HCT116 (cell line): ENCODE results near the gene FAT1.

Experiments
- EGR1 ChIP-seq: IDR thresholded peaks from 2 replicates; pipeline ENCODE4 v1.6.1; 2012; ENCODE audit warnings: low read depth
- EZH2 ChIP-seq: fragments of 200-600 bp; sonication (generic); IDR thresholded peaks from 2 replicates; pipeline ENCODE4 v1.6.1; 2017; ENCODE audit warnings: antibody characterized with exemption, mixed run types
- POLR2AphosphoS5 ChIP-seq: IDR thresholded peaks from 2 replicates; pipeline ENCODE4 v1.6.1; 2011; ENCODE audit warnings: mild to moderate bottlenecking, low read depth, low read length, moderate library complexity
- SRF ChIP-seq: IDR thresholded peaks from 2 replicates; pipeline ENCODE4 v1.6.1; 2012; ENCODE audit warnings: low read depth
- TCF7L2 ChIP-seq: IDR thresholded peaks from 2 replicates; pipeline ENCODE4 v1.7.0; 2011; ENCODE audit warnings: borderline replicate concordance, inconsistent platforms; ENCODE audit not compliant: insufficient read depth, insufficient read length; ENCODE audit errors: extremely low read depth
- TF ChIP-seq, protein P1 (sequence below), 3 experiments: fragments of 200-600 bp in 1 of 3; sonication (generic) in 1 of 3; IDR thresholded peaks in 2 of 3; conservative IDR thresholded peaks in 1 of 3; 2 replicates each; pipeline ENCODE4 v1.5.1; 2012 to 2017; ENCODE audit warnings: low read depth in 2 of 3, low read length in 2 of 3, antibody characterized with exemption in 1 of 3, borderline replicate concordance in 1 of 3, control low read depth in 1 of 3, mild to moderate bottlenecking in 1 of 3, mixed read lengths in 1 of 3, mixed run types in 1 of 3, moderate library complexity in 1 of 3; ENCODE audit not compliant: insufficient read depth in 1 of 3

DNA sequence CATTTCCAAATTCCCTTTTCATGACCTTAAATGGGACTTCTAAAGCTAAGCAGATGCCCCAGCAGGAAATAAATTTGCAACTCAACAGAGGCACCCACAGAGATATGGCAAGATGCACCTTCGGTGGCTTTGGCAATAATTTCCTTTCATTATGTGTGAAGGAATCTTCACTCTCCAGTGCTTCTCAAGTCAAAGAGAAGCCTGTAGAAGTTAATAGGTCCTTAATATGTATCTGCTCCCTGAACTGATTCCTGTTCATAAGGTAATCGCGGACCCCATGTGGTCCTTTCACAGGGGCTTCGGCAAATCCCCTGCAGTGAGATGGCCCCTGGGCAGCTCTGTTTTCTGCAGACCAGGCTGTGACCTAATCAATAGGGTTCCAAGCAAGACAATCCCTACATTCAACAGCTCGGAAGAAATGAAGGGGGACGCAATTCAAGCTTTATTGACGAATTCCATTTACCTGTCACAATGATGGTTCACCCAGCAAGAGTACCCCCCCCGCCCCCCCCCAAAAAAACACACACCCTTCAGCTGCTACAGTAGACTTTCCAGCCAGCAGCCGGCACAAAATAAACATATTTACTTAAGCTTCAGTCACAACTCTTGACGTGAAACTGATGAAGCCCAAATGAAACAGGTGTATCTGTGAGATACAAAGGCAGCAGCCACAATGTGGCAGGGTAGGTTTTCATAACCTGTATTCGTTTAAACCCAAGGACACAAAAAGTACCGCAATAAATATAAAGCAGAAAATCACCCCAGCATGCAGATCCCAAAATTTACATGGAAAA, 35.3 kb downstream of the FAT1 start:
- TF ChIP-seq, protein P1, sequence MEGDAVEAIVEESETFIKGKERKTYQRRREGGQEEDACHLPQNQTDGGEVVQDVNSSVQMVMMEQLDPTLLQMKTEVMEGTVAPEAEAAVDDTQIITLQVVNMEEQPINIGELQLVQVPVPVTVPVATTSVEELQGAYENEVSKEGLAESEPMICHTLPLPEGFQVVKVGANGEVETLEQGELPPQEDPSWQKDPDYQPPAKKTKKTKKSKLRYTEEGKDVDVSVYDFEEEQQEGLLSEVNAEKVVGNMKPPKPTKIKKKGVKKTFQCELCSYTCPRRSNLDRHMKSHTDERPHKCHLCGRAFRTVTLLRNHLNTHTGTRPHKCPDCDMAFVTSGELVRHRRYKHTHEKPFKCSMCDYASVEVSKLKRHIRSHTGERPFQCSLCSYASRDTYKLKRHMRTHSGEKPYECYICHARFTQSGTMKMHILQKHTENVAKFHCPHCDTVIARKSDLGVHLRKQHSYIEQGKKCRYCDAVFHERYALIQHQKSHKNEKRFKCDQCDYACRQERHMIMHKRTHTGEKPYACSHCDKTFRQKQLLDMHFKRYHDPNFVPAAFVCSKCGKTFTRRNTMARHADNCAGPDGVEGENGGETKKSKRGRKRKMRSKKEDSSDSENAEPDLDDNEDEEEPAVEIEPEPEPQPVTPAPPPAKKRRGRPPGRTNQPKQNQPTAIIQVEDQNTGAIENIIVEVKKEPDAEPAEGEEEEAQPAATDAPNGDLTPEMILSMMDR (IDR thresholded peaks at IDR 0.05 in 2 of 3, conservative IDR thresholded peaks at IDR 0.05 in 1 of 3; ENCODE audit: borderline replicate concordance in 1 of 3, insufficient read depth in 1 of 3, low read depth in 2 of 3, low read length in 2 of 3), result no peak
- no peak for TF ChIP-seq TCF7L2
- TF ChIP-seq SRF, result no peak
- no peak for TF ChIP-seq POLR2AphosphoS5
- no peak for TF ChIP-seq EGR1
- TF ChIP-seq EZH2, result no peak
